HCEC 1CT (cell line): ENCODE measurements around the gene GINS1.

Source experiments
- DNase-seq: peaks from one replicate; pipeline ENCODE4 v3.0.0-alpha.2; 2017

The GINS1 gene

DNA sequence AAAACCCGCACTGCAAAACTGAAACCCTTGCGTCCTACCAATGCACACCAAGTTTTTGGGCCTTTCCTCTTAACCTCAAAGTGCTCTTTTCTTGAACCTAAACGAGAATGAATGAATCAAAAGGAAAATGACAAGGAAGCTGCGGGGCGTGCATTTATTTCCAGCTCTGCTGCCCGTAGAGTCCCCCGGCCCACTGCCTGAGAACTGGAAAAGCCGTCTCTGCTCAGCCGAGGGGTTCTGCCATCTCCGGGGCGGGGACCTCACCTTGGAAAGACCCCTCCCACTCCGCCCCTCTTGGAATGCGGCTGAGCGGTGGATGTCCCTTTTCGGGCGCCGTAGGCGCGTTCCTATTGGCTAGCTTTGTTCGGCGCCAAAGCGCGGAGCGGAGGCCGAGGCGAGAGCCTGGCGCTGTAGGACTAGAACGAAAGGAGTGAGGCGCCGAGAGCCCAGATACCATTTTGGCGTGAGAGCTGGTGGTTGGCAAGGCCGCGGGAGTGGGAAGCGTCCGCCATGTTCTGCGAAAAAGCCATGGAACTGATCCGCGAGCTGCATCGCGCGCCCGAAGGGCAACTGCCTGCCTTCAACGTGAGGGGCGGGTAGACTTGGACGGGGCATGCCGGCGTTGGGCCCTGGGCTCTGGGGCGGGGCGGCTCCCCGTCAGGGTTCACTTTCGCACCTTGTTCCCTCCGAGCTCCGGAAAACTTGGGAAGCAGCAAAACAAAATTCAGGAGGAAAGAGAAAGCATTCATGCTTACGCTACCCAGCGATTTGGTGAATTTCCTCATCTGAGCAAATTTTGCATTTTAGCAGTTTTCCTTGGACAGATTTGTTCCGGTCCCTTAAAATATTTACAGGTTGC is at the start of gene GINS1:
Gene GINS1 (plus strand): TSS at position 363 of the 859 bp plus-strand sequence. CDS start 148 bp downstream, at position 511.
- DNase-seq: peak; percentile 81

- peak; percentile 22 for DNase-seq
These were observed 46.7 kb upstream of the GINS1 start for GRCh38 chr20:25360631-25361286.

DNA sequence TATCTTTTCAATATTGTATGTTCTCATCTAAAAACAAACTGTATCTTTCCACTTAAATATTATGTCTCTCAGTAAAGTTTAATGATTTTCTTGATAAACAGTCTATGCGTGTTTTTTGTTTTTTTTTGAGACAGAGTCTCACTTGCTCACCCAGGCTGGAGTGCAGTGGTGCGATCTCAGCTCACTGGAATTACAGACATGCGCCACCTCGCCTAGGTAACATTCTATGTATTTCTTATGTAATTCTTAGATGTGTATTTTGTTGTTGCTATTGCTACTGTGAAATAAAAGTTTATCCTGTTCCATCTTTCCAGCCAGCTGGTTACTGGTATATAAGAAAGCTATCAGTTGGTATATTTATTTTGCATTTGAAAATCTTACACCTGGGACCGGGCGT is 46.2 kb upstream of the GINS1 start:
- DNase-seq: peak; percentile 7

DNA sequence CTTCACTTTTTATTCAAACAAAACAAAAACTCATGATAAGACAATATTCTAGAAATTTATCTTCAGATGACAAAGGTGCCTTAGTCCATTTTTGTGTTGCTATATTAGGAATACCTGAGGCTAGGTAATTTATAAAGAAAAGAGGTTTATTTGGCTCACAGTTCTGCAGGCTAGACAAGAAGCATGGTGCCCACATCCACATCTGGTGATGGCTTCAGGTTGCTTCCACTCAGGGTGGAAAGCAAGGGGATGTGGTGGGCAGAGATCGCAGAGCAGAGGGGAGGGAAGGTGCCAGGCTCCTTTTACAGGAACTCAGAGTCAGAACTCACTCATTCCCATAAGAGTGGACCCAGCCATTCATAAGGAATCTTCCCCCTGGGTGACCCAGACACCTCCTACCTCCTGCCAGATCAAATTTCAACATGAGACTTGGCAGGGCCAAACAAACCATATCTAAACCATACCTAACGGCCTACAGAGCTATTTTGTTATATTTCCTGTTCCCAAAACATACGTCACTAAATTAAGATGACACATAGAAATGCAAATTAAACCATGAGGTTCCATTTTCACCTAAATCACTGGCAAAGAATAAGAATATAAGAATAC is 43.2 kb upstream of the GINS1 start:
- no peak for DNase-seq

DNA sequence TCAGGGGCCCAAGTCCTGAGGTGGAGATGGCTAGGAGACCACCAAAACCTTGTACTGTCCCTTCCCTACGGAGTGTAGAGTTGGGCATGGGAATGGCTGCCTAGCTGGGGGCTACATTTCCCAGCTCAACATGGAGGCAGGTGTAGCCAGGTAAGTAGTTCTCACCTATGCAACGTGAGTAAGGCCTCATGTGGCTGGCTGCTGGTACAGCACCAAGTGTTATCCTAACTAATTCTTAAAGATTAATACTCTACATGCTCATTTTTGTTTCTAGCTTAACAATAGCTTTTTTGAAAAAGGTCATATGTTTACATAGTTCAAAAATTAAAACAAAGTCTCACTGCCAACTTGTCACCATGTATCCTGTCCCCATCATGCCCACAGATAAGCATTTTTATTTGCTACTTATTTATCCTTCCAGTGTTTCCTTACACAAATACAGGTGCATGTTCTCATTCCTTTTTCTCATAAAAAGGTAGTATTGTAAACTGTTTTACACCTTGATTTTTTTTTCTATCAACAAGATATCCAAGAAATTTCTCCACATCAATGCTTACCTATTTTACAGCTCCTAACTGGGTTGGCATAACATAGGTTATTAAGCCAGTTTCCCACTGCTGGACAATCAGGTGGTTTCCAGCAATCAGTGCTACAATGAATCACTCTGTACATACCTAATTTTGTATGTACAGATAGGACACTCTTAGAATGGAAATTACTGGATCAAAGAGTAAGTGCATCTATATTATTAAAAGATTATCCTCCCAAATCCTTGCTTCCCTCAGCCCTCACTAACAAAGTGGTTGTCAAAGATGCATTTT is 42.4 kb upstream of the GINS1 start:
- no peak for DNase-seq

DNA sequence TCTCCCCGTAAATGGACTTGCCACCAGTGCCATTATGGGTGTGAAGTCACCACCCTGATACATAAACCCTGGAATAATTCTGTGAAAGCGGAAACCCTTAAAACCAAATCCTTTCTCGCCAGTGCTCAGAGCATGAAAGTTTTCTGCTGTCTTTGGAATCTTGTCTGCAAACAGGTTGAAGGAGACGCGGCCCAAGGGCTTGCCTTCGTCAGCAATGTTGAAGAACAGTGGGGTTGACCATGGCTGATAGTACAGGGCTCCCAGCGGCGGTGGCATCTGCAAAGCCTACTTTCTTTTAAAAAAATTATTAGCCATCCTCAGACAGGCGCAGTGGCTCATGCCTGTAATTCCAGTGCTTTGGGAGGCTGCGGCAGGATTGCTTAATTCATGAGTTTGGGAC is 38.9 kb upstream of the GINS1 start:
- DNase-seq: no peak

DNA sequence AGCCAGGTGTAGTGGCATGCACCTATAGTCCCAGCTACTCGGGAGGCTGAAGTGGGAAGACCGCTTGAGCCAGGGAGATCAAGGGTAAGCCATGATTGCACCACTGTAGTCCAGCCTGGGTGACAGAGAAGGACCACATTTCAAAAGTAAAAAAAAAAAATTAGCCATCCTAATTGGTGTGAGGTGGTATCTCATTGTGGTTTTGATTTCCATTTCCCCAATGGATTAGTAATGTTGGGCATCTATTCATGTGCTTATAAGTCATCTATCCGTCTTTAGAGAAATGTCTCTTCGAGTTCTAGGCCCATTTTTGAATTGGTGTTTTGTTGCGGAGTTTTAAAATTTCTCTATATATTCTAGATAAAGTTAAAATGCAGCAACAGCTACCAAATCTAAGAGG is 38.5 kb upstream of the GINS1 start:
- DNase-seq: no peak

- DNase-seq: no peak
These were observed 37.9 kb upstream of the GINS1 start for GRCh38 chr20:25369529-25369928.

DNA sequence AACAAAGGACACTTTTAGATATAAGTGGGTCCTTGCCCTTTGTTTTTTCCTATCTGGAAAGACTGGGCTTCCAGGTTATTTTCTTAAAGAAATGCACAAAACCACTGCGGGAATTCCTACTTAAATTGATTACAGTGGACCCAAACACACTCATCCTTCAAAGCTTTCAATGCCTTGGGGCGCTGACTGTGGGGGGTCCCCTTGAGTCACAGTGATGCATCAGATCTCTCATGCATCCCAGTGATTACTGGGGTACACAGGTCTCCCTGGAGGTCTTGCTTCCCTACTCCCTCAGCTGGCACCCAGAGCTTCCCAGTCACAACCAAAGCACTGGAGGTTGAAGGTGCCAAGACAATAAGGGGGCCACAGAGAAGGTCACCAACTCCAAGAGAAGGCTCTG is 37.5 kb upstream of the GINS1 start:
- no peak for DNase-seq

DNA sequence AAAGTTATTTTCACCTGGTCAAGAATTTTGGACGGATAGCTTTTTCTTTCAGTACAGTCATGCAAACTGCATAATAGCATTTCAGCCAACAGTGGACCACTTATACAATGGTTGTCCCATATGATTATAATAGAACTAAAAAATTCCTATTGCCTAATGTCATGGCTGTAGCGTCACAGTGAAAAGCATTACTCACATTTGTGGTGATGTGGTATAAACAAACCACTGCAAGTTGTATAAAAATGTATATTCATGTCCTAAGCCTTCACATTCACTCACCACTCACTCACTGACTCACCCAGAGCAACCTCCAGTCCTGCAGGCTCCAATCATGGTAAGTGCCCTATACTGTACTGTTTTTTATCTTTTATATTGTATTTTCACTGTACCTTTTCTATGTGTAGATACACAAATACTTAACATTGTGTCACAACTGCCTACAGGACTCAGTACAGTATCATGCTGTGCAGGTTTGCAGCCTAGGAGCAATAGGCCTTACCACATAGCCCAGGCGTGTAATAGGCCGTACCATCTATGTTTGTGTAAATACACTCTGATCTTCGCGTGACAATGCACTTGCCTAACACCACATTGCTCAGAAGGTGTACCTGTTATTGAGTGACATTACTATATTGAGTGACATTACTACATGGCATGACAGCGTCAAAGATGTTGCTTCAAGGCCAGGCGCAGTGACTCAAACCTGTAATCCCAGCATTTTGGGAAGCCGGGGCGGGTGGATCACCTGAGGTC is 34.7 kb upstream of the GINS1 start:
- DNase-seq: peak; percentile 98

GRCh38 chr20:25374842-25375241 is 32.6 kb upstream of the GINS1 start:
- no peak for DNase-seq

- DNase-seq: no peak
These were observed 31.2 kb upstream of the GINS1 start for GRCh38 chr20:25376236-25376635.

DNA sequence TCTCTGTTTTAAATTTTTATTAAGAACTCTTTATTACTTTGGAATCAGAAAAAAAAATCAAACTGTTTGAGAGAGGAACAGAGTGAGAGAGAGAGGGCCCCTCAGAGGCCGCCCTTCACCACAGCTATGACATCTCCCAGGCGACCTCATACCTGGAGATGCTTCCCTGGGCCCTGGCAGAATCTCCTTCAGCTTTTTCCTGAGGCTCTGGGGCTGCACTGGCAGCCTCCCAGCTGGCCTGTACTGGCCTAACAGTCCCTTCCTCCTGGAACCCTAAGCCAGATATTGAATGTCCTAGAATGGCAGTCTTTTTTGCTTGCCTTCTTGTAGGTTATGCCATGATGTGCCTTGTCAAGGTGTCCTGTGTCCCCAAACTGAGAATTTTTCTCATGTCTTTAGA is 30.6 kb upstream of the GINS1 start:
- no peak for DNase-seq

- DNase-seq: no peak
These were observed 29.1 kb upstream of the GINS1 start for GRCh38 chr20:25378189-25378883.

DNA sequence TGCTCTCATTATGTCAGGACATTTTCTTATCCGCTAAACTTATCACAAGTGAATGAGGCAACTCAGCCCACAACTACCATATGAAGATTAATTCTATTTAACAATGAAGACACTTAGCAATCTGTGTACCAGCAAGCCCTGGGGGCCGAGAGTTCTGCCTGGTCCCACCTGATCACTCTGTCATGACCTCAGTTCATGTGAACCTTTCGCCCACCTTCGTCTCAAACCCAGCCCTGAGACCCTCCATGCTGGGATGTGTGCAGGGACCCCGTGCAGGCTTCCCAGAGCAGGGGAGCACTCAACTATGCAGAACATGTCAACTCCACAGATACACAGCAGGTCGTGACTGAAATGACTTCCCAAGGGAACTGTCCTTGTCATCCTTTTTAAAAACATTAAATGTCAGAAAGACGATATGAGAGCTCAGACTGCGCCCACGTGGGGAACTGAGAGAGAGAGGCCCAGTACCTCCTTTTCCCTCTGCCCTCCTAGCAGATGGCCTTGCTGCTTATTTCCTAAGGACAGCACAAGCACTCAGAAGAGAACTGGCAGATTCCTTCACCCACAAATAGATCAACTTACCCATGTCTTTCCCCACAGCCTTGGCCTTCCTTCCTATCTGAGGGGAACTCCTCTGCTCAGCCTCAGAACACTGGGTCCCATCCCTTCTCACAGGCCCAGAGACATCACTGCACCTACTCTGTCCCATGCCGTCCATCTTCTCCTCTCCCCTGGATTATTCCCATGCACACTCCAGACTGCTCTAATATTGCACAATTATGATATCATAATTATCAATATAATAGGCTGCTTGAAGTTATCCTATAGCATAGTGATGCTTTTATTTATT is 28.4 kb upstream of the GINS1 start:
- DNase-seq: no peak

DNA sequence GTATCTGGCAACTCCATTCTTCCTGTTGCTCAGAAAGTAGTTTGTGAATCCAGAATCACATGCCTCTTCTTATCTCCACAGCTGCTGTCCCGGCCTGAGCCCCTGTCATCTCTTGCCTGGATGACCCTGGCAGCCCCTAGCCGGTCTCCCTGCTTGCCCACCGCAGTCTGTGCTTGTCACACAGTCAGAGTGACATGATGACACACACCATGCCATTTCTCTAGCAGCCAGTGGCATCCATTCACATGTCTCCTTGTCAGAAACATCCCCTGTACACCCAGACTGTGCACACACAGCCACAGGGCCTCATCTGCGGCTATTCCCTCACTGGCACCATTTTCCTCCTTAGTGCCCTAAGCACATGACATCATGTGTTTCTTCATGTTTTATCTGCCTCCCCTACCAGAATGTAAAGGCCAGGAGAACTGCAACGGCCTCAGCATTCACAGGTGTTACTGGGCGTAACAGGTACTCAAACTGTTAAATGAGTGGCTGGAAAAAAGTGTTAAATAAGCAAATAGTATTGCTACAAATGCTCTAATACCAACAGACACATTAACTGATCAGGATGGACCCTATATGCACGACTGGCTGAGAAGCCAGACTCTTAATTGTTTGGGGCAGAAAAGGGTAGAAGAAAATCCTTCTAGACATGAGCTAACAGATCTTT is 26.4 kb upstream of the GINS1 start:
- no peak for DNase-seq

- no peak for DNase-seq
These were observed 24.6 kb upstream of the GINS1 start for GRCh38 chr20:25382704-25383370.

GRCh38 chr20:25389401-25389857 is 18.0 kb upstream of the GINS1 start:
- DNase-seq: peak; percentile 54

DNA sequence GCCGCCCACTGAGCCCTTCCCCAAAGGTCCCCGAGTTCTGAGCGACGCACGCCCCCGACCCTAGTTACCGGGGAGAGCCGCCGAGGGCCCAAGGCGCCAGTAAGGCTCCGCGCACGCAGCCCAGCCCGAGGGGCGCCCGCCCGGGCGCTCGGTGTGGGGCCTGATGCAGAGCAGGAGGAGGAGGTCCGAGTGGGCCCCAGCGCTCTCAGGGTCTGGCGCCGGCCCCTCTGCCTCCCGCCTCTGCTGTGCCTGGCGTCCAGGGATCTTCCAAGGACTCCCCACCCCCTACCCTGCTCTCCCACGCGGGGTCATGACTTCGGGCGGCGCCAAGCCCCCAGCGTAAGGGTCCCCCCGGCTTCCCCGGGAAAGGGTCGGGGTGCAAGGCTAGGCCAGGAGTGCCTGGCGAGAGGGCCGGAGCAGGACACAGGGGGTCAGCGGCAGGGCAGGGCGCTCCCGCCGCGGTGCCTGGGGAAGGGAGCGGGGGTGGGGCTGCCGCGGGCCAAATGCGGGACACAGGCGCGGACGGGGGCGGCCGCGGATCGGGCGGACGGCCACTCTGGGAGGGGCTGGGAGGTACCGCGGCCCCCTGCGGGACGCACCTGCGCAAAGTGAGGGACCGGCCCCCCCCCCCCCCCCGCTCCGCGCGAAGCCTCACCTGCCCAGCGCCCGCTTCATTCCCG is 17.5 kb upstream of the GINS1 start:
- DNase-seq: no peak
